MCF 10A (cell line): ENCODE measurements around the gene ANAPC4. TPM values are rescaled to one million over a fixed set of nuclear protein-coding genes. Genes with fewer than 3 reads are reported as not detected.

ENCODE experiments used
- BruUV-seq: library from RNA; stranded (reverse); fragments of 400-500 nt; replicated peaks from 2 replicates; lab custom pipeline; 2021; lab: Mats Ljungman, UMichigan
- CTCF ChIA-PET: fragments of 300-600 bp; sonication (Branson Sonifier 250); formaldehyde crosslinking; extraction: SDS; loops from one replicate; lab custom pipeline; 2021; ENCODE audit warnings: antibody characterized with exemption, inconsistent platforms; lab: Yijun Ruan, JAX
- POLR2A ChIA-PET: fragments of 300-600, 350-650 bp; sonication (Branson Sonifier 250); formaldehyde crosslinking; extraction: SDS; loops from one replicate; lab custom pipeline; 2020; ENCODE audit warnings: antibody characterized with exemption, inconsistent platforms; lab: Yijun Ruan, JAX
- DNase-seq: peaks from one replicate; pipeline ENCODE4 v3.0.0-alpha.2; 2018; ENCODE audit not compliant: unreplicated experiment
- H3K27ac Mint-ChIP-seq: one replicate; pipeline ENCODE4 v1.8.0; 2022; ENCODE audit warnings: mild to moderate bottlenecking, low read depth, mixed read lengths; ENCODE audit not compliant: unreplicated experiment
- H3K27me3 Mint-ChIP-seq: one replicate; pipeline ENCODE4 v1.8.0; 2022; ENCODE audit warnings: mixed read lengths; ENCODE audit not compliant: insufficient read depth, unreplicated experiment
- H3K36me3 Mint-ChIP-seq: one replicate; pipeline ENCODE4 v1.8.0; 2022; ENCODE audit warnings: mild to moderate bottlenecking, moderate library complexity, mixed read lengths; ENCODE audit not compliant: insufficient read depth, unreplicated experiment
- H3K4me1 Mint-ChIP-seq: one replicate; pipeline ENCODE4 v1.8.0; 2022; ENCODE audit warnings: mixed read lengths; ENCODE audit not compliant: insufficient read depth, unreplicated experiment
- H3K4me3 Mint-ChIP-seq: one replicate; pipeline ENCODE4 v1.8.0; 2022; ENCODE audit warnings: mild to moderate bottlenecking, moderate library complexity, mixed read lengths; ENCODE audit not compliant: unreplicated experiment
- H3K9me3 Mint-ChIP-seq: one replicate; pipeline ENCODE4 v1.8.0; 2022; ENCODE audit warnings: mixed read lengths; ENCODE audit not compliant: unreplicated experiment
- CTCF ChIP-seq: fragments of 200-600 bp; IDR thresholded peaks from one replicate; pipeline ENCODE4 v1.8.0; 2022; ENCODE audit warnings: antibody characterized with exemption, mild to moderate bottlenecking; ENCODE audit not compliant: unreplicated experiment
- intact Hi-C: fragments of 100-400 bp; cut with micrococcal nuclease; formaldehyde crosslinking; loops from 2 replicates; pipeline ENCODE4 v1.14.1; 2022
- total RNA-seq: library from RNA; stranded (reverse); gene quantifications from 2 replicates; pipeline ENCODE4 v1.2.3, GENCODE V29; 2022

The ANAPC4 gene
- total RNA-seq, 1 experiment from 2014 or later, result 20.8 TPM

- POLR2A ChIA-PET, result interaction anchor here (1.1 to 1.8 kb wide), 4 partner anchors 11 to 19 kb away, joined by 3 to 7 read pairs (median 4); partner anchors contain the start of gene ZCCHC4
- Mint-ChIP-seq H3K4me3 (no peak overlapping the region), H3K9me3 (no peaks in the 10 kb centered on the region), H3K36me3 (no peaks in the 10 kb centered on the region), H3K27me3 (no peaks in the 10 kb centered on the region), H3K4me1 (no peaks in the 10 kb centered on the region), H3K27ac (no peak overlapping the region)
- intact Hi-C loops, result no loop called here
- CTCF ChIA-PET, result interaction anchor here (0.8 to 3.4 kb wide), 5 partner anchors 19 to 37 kb away, joined by 3 to 24 read pairs (median 4); partner anchors contain the start of gene ZCCHC4
- TF ChIP-seq CTCF, result no peak
- no TSS peak for BruUV-seq
- no peak for DNase-seq
These were observed 45.9 kb upstream of the ANAPC4 start for GRCh38 chr4:25330905-25331808.

- no peak for DNase-seq
- H3K27me3 Mint-ChIP-seq, result no peaks in the 10 kb centered on the region
- no TSS peak for BruUV-seq
- H3K4me1 Mint-ChIP-seq, result no peaks in the 10 kb centered on the region
- ChIA-PET CTCF (no interaction called here), POLR2A (no interaction called here)
- H3K9me3 Mint-ChIP-seq, result no peaks in the 10 kb centered on the region
- peaks cover 7% of the 10 kb centered on the region for H3K36me3 Mint-ChIP-seq
- no peak overlapping the region for H3K27ac Mint-ChIP-seq
- no peak for TF ChIP-seq CTCF
- intact Hi-C loops, result no loop called here
- no peak overlapping the region for H3K4me3 Mint-ChIP-seq
These were observed 33.4 kb upstream of the ANAPC4 start for GRCh38 chr4:25343671-25344070.

GRCh38 chr4:25345744-25346143, 31.3 kb upstream of the ANAPC4 start:
- POLR2A ChIA-PET, result interaction anchor here (0.7 to 1.4 kb wide), 3 partner anchors 9 to 625 kb away, joined by 3 to 4 read pairs (median 3); no protein-coding TSS in a partner anchor
- Mint-ChIP-seq H3K4me1 (no peaks in the 10 kb centered on the region), H3K36me3 (peaks cover 7% of the 10 kb centered on the region), H3K9me3 (no peaks in the 10 kb centered on the region), H3K27me3 (no peaks in the 10 kb centered on the region), H3K27ac (no peak overlapping the region), H3K4me3 (no peak overlapping the region)
- TF ChIP-seq CTCF, result no peak
- intact Hi-C loops, result no loop called here
- CTCF ChIA-PET, result interaction anchor here (1.1 to 1.4 kb wide), 2 partner anchors 20 to 33 kb away, joined by 3 to 5 read pairs; partner anchors contain the start of gene ZCCHC4
- no TSS peak for BruUV-seq
- DNase-seq, result no peak

- CTCF ChIA-PET, result interaction anchor here (0.7 to 1.5 kb wide), 5 partner anchors 18 to 167 kb away, joined by 3 to 4 read pairs (median 3); partner anchors contain the start of gene ZCCHC4
- no peaks in the 10 kb centered on the region for H3K27me3 Mint-ChIP-seq
- H3K9me3 Mint-ChIP-seq, result no peaks in the 10 kb centered on the region
- peaks cover 10% of the 10 kb centered on the region for H3K36me3 Mint-ChIP-seq
- DNase-seq, result no peak
- H3K4me1 Mint-ChIP-seq, result no peaks in the 10 kb centered on the region
- no peak for TF ChIP-seq CTCF
- POLR2A ChIA-PET, result no interaction called here
- no peak overlapping the region for H3K27ac Mint-ChIP-seq
- no TSS peak for BruUV-seq
- intact Hi-C loops, result no loop called here
- H3K4me3 Mint-ChIP-seq, result no peak overlapping the region
These were observed 30.1 kb upstream of the ANAPC4 start for GRCh38 chr4:25346913-25347312.
